HUES48 (cell line): ENCODE measurements around the gene TEC.
"Not testable (repeated sequence)": the region's sequence is repeated elsewhere in the genome, so short reads cannot be mapped to it uniquely, and the experiment has no call there.

Experiments
- H3K27ac ChIP-seq: one replicate; pipeline ENCODE4 v1.7.0; 2013; ENCODE audit warnings: low read depth, low read length, inconsistent platforms
- H3K27me3 ChIP-seq: 2 replicates; pipeline ENCODE4 v1.6.1; 2013; ENCODE audit warnings: mild to moderate bottlenecking, low read length; ENCODE audit not compliant: control insufficient read depth, insufficient read depth
- H3K36me3 ChIP-seq: 2 replicates; pipeline ENCODE4 v1.6.1; 2013; ENCODE audit warnings: low read length; ENCODE audit not compliant: control insufficient read depth, insufficient read depth
- H3K4me1 ChIP-seq: 2 replicates; pipeline ENCODE4 v1.6.1; 2013; ENCODE audit warnings: mild to moderate bottlenecking, low read length; ENCODE audit not compliant: control insufficient read depth, insufficient read depth
- H3K4me3 ChIP-seq: 2 replicates; pipeline ENCODE4 v1.5.1; 2013; ENCODE audit warnings: mild to moderate bottlenecking, low read depth, low read length
- H3K9ac ChIP-seq: 2 replicates; pipeline ENCODE4 v1.6.1; 2013; ENCODE audit warnings: mild to moderate bottlenecking, low read depth, low read length, moderate library complexity
- H3K9me3 ChIP-seq: 2 replicates; pipeline ENCODE4 v1.6.1; 2013; ENCODE audit warnings: low read length; ENCODE audit not compliant: control insufficient read depth, insufficient read depth

The TEC gene

GRCh38 chr4:48164561-48164960, 105.1 kb downstream of the TEC start:
- not testable (repeated sequence) for H3K27me3 ChIP-seq, H3K4me3 ChIP-seq, H3K27ac ChIP-seq, H3K9me3 ChIP-seq, H3K4me1 ChIP-seq, H3K9ac ChIP-seq, H3K36me3 ChIP-seq

GRCh38 chr4:48163746-48164145, 105.9 kb downstream of the TEC start:
- Histone ChIP-seq H3K4me1 (0 out of 2 replicates have a peak, but pooled peaks cover 3% of the 10 kb centered on the region), H3K27ac (no peak overlapping the region), H3K27me3 (no peaks in the 10 kb centered on the region), H3K36me3 (no peaks in the 10 kb centered on the region), H3K9me3 (no peaks in the 10 kb centered on the region), H3K9ac (no peak overlapping the region), H3K4me3 (no peak overlapping the region)

- Histone ChIP-seq H3K36me3 (no peaks in the 10 kb centered on the region), H3K9me3 (no peaks in the 10 kb centered on the region), H3K4me1 (0 out of 2 replicates have a peak, but pooled peaks cover 3% of the 10 kb centered on the region), H3K27ac (no peak overlapping the region), H3K4me3 (no peak overlapping the region), H3K27me3 (no peaks in the 10 kb centered on the region), H3K9ac (no peak overlapping the region)
Measured at GRCh38 chr4:48162162-48162561, 107.5 kb downstream of the TEC start.

GRCh38 chr4:48157271-48157670, 112.4 kb downstream of the TEC start:
- Histone ChIP-seq H3K9me3 (peaks cover 21% of the 10 kb centered on the region), H3K4me1 (0 out of 2 replicates have a peak, but pooled peaks cover 3% of the 10 kb centered on the region), H3K4me3 (no peak overlapping the region), H3K9ac (no peak overlapping the region), H3K27me3 (no peaks in the 10 kb centered on the region), H3K36me3 (peaks cover 4% of the 10 kb centered on the region; the same call in 1 of the 2 replicates), H3K27ac (no peak overlapping the region)

GRCh38 chr4:48156423-48156822, 113.2 kb downstream of the TEC start:
- Histone ChIP-seq H3K27me3 (no peaks in the 10 kb centered on the region), H3K27ac (no peak overlapping the region), H3K9me3 (peaks cover 21% of the 10 kb centered on the region), H3K9ac (no peak overlapping the region), H3K36me3 (peaks cover 4% of the 10 kb centered on the region; the same call in 1 of the 2 replicates), H3K4me1 (0 out of 2 replicates have a peak, but pooled peaks cover 3% of the 10 kb centered on the region), H3K4me3 (no peak overlapping the region)

GRCh38 chr4:48153791-48154550, 115.7 kb downstream of the TEC start:
- no peaks in the 10 kb centered on the region for H3K27me3 ChIP-seq
- H3K9ac ChIP-seq: no peak overlapping the region
- H3K9me3 ChIP-seq: peaks cover 21% of the 10 kb centered on the region
- no peaks in the 10 kb centered on the region for H3K4me1 ChIP-seq
- H3K4me3 ChIP-seq: no peak overlapping the region
- H3K27ac ChIP-seq: no peak overlapping the region
- H3K36me3 ChIP-seq: peaks cover 4% of the 10 kb centered on the region; the same call in 1 of the 2 replicates

- no peaks in the 10 kb centered on the region for H3K4me1 ChIP-seq
- no peak overlapping the region for H3K9ac ChIP-seq
- no peaks in the 10 kb centered on the region for H3K27me3 ChIP-seq
- H3K36me3 ChIP-seq: peaks cover 4% of the 10 kb centered on the region; the same call in 1 of the 2 replicates
- no peak overlapping the region for H3K4me3 ChIP-seq
- no peak overlapping the region for H3K27ac ChIP-seq
- peaks cover 21% of the 10 kb centered on the region for H3K9me3 ChIP-seq
Measured at GRCh38 chr4:48152259-48152658, 117.4 kb downstream of the TEC start.

GRCh38 chr4:48149827-48150370, 119.7 kb downstream of the TEC start:
- Histone ChIP-seq H3K27ac (no peak overlapping the region), H3K36me3 (no peaks in the 10 kb centered on the region)

GRCh38 chr4:48147621-48148020, 122.0 kb downstream of the TEC start:
- no peak overlapping the region for H3K4me3 ChIP-seq
- 0 out of 2 replicates have a peak, but pooled peaks cover 2% of the 10 kb centered on the region for H3K9me3 ChIP-seq
- H3K4me1 ChIP-seq: no peaks in the 10 kb centered on the region
- no peaks in the 10 kb centered on the region for H3K36me3 ChIP-seq
- H3K9ac ChIP-seq: no peak overlapping the region
- H3K27me3 ChIP-seq: no peaks in the 10 kb centered on the region
- H3K27ac ChIP-seq: no peak overlapping the region

More at GRCh38 chr4:48149827-48150370, 119.7 kb downstream of the TEC start:
- no peak overlapping the region for H3K9ac ChIP-seq
- H3K4me3 ChIP-seq: no peak overlapping the region
- peaks cover 9% of the 10 kb centered on the region for H3K9me3 ChIP-seq
- no peaks in the 10 kb centered on the region for H3K27me3 ChIP-seq
- H3K4me1 ChIP-seq: no peaks in the 10 kb centered on the region

GRCh38 chr4:48141048-48141447, 128.6 kb downstream of the TEC start:
- no peaks in the 10 kb centered on the region for H3K4me1 ChIP-seq
- H3K27me3 ChIP-seq: no peaks in the 10 kb centered on the region
- H3K27ac ChIP-seq: no peak overlapping the region
- no peak overlapping the region for H3K4me3 ChIP-seq
- H3K9ac ChIP-seq: no peak overlapping the region
- H3K9me3 ChIP-seq: no peaks in the 10 kb centered on the region
- H3K36me3 ChIP-seq: 0 out of 2 replicates have a peak, but pooled peaks cover 4% of the 10 kb centered on the region

- Histone ChIP-seq H3K27me3 (no peaks in the 10 kb centered on the region), H3K27ac (no peak overlapping the region), H3K4me3 (no peak overlapping the region), H3K9me3 (no peaks in the 10 kb centered on the region), H3K4me1 (no peaks in the 10 kb centered on the region), H3K36me3 (peaks cover 7% of the 10 kb centered on the region; the same call in 1 of the 2 replicates), H3K9ac (no peak overlapping the region)
Measured at GRCh38 chr4:48139691-48140090, 129.9 kb downstream of the TEC start.
